ENCODE results near the gene KATNAL2. TPM values are rescaled to one million over a fixed set of nuclear protein-coding genes. Genes with fewer than 3 reads are reported as not detected.

Gene KATNAL2
- total RNA-seq, 3 donors from 2014 or later: 3.1 to 7.0 (median 5.7) TPM

DNA sequence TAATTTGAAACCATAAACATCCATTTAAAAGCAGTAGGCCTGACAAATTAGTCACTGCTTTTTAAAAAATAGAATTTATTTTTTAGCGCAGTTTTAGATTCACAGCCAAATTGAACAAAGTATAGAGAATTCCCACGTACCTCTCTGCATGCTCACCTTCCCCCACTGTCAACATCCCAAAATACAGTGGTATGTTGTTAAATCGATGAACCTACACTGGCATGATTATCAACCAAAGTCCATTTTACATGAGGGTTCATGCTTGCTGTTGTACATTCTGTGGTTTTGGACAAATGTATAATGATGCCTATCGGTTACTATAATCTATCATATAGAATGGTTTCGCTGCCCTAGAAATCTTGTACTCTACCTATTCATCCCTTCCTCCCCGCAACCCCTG is 123.6 kb downstream of the KATNAL2 start:
- ATAC-seq (no peak), DNase-seq (no peak)
- intact Hi-C loops (cut with DNase I, micrococcal nuclease): no loop called here
- Histone ChIP-seq H3K4me1 (ENCODE audit: low read depth) (no peaks in the 10 kb centered on the region), H3K36me3 (ENCODE audit: low read depth) (no peaks in the 10 kb centered on the region), H3K4me3 (no peak overlapping the region), H3K9me3 (no peaks in the 10 kb centered on the region)
- TF ChIP-seq, protein P1, sequence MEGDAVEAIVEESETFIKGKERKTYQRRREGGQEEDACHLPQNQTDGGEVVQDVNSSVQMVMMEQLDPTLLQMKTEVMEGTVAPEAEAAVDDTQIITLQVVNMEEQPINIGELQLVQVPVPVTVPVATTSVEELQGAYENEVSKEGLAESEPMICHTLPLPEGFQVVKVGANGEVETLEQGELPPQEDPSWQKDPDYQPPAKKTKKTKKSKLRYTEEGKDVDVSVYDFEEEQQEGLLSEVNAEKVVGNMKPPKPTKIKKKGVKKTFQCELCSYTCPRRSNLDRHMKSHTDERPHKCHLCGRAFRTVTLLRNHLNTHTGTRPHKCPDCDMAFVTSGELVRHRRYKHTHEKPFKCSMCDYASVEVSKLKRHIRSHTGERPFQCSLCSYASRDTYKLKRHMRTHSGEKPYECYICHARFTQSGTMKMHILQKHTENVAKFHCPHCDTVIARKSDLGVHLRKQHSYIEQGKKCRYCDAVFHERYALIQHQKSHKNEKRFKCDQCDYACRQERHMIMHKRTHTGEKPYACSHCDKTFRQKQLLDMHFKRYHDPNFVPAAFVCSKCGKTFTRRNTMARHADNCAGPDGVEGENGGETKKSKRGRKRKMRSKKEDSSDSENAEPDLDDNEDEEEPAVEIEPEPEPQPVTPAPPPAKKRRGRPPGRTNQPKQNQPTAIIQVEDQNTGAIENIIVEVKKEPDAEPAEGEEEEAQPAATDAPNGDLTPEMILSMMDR (IDR thresholded peaks at IDR 0.05): no peak

GRCh38 chr18:47050468-47050867 is 133.1 kb downstream of the KATNAL2 start:
- TF ChIP-seq, protein P1 (IDR thresholded peaks at IDR 0.05): peak; percentile 40
- no peaks in the 10 kb centered on the region for H3K4me1 ChIP-seq (ENCODE audit: low read depth)
- no peak for ATAC-seq
- H3K9me3 ChIP-seq: no peaks in the 10 kb centered on the region
- no peak overlapping the region for H3K4me3 ChIP-seq
- DNase-seq: peak in 1 of 3 donors; percentile 62
- intact Hi-C loops (cut with DNase I, micrococcal nuclease): no loop called here
- no peaks in the 10 kb centered on the region for H3K36me3 ChIP-seq (ENCODE audit: low read depth)

- no peak overlapping the region for H3K4me3 ChIP-seq
- no peaks in the 10 kb centered on the region for H3K4me1 ChIP-seq (ENCODE audit: low read depth)
- intact Hi-C loops (cut with DNase I, micrococcal nuclease): no loop called here
- H3K36me3 ChIP-seq (ENCODE audit: low read depth): no peaks in the 10 kb centered on the region
- TF ChIP-seq, protein P1 (IDR thresholded peaks at IDR 0.05): no peak
- ATAC-seq (no peak), DNase-seq (no peak)
- H3K9me3 ChIP-seq: no peaks in the 10 kb centered on the region
Observed at GRCh38 chr18:47054369-47054768, 137.0 kb downstream of the KATNAL2 start.

- intact Hi-C loops (cut with DNase I, micrococcal nuclease): no loop called here
- Histone ChIP-seq H3K36me3 (ENCODE audit: low read depth) (no peaks in the 10 kb centered on the region), H3K9me3 (no peaks in the 10 kb centered on the region), H3K4me3 (no peak overlapping the region), H3K4me1 (ENCODE audit: low read depth) (no peaks in the 10 kb centered on the region)
- ATAC-seq (no peak), DNase-seq (no peak)
- TF ChIP-seq, protein P1 (IDR thresholded peaks at IDR 0.05): no peak
Observed at GRCh38 chr18:47062471-47062870, 145.1 kb downstream of the KATNAL2 start.

GRCh38 chr18:47063096-47063495 is 145.7 kb downstream of the KATNAL2 start:
- TF ChIP-seq, protein P1 (IDR thresholded peaks at IDR 0.05): no peak
- Histone ChIP-seq H3K4me3 (no peak overlapping the region), H3K36me3 (ENCODE audit: low read depth) (no peaks in the 10 kb centered on the region), H3K4me1 (ENCODE audit: low read depth) (no peaks in the 10 kb centered on the region), H3K9me3 (no peaks in the 10 kb centered on the region)
- intact Hi-C loops (cut with DNase I, micrococcal nuclease): no loop called here
- ATAC-seq (no peak), DNase-seq (no peak)

GRCh38 chr18:47067648-47068047 is 150.2 kb downstream of the KATNAL2 start:
- H3K4me3 ChIP-seq: no peak overlapping the region

More at GRCh38 chr18:47067648-47068047, 150.2 kb downstream of the KATNAL2 start:
- intact Hi-C loops (cut with DNase I, micrococcal nuclease): no loop called here
- ATAC-seq (no peak), DNase-seq (no peak)
- Histone ChIP-seq H3K36me3 (ENCODE audit: low read depth) (no peaks in the 10 kb centered on the region), H3K9me3 (no peaks in the 10 kb centered on the region), H3K4me1 (ENCODE audit: low read depth) (no peaks in the 10 kb centered on the region)
- TF ChIP-seq, protein P1 (IDR thresholded peaks at IDR 0.05): no peak

Measured in mucosa of descending colon (tissue), 3 donors.